ENCODE measurements around the gene CD79B. TPM values are rescaled to one million over a fixed set of nuclear protein-coding genes. Genes with fewer than 3 reads are reported as not detected.
A peak's percentile ranks its signal among the peaks of the same experiment; 100 is the strongest.
"Not testable (repeated sequence)": the region's sequence is repeated elsewhere in the genome, so short reads cannot be mapped to it uniquely, and the experiment has no call there.

Gene CD79B
- total RNA-seq, 2 experiments from 2014 or later, result 39.1 to 40.9 TPM

- Mint-ChIP-seq H3K27me3 (no peaks in the 10 kb centered on the region), H3K9me3 (no peaks in the 10 kb centered on the region), H3K4me3 (no peak within 1 kb of the TSS), H3K36me3 (no peaks in the 10 kb centered on the region), H3K4me1 (ENCODE audit: low read depth) (no peaks in the 10 kb centered on the region), H3K27ac (peak within 1 kb of the TSS; percentile 8)
- ChIA-PET POLR2A (no interaction called here), CTCF (interaction anchor here (0.6 to 2.1 kb wide), 10 partner anchors 21 to 409 kb away, joined by 3 to 6 read pairs (median 4); partner anchors contain the start of gene CSHL1)
- DNase-seq, result peak; percentile 75
- intact Hi-C loops (cut with micrococcal nuclease), result no loop called here
These were observed 50.1 kb downstream of the CD79B start, which contains the start of gene GH2 for GRCh38 chr17:63881935-63882601. TSS of gene GH2 (minus strand) at chr17:63881944. CDS start at chr17:63881801, 143 bp downstream.

- CTCF ChIA-PET, result interaction anchor here (0.6 to 2.1 kb wide), 5 partner anchors 21 to 303 kb away, joined by 3 to 6 read pairs (median 4); no protein-coding TSS in a partner anchor
- peak overlapping the region; percentile 8 for H3K27ac Mint-ChIP-seq
- H3K27me3 Mint-ChIP-seq; intact Hi-C loops (cut with micrococcal nuclease); DNase-seq; H3K4me1 Mint-ChIP-seq (ENCODE audit: low read depth); H3K36me3 Mint-ChIP-seq; H3K4me3 Mint-ChIP-seq; POLR2A ChIA-PET; H3K9me3 Mint-ChIP-seq: not testable (repeated sequence)
These were observed 50.8 kb downstream of the CD79B start for GRCh38 chr17:63881337-63881736.

- H3K4me1 Mint-ChIP-seq (ENCODE audit: low read depth), result no peaks in the 10 kb centered on the region
- H3K4me3 Mint-ChIP-seq, result no peak overlapping the region
- no peak overlapping the region for H3K27ac Mint-ChIP-seq
- no peaks in the 10 kb centered on the region for H3K36me3 Mint-ChIP-seq
- POLR2A ChIA-PET, result no interaction called here
- intact Hi-C loops (cut with micrococcal nuclease), result no loop called here
- DNase-seq, result no peak
- CTCF ChIA-PET, result interaction anchor here (2.1 kb wide), 1 partner anchor 253 kb away, joined by 6 read pairs; no protein-coding TSS in a partner anchor
- H3K27me3 Mint-ChIP-seq, result no peaks in the 10 kb centered on the region
- H3K9me3 Mint-ChIP-seq, result no peaks in the 10 kb centered on the region
These were observed 51.4 kb downstream of the CD79B start for GRCh38 chr17:63880706-63881105.

Other genes starting within 250 kb of the CD79B start
- gene LIMD2, start 232.2 kb downstream of the CD79B start, total RNA-seq, result 100 to 1,000 TPM; 146 to 150 TPM
- 10 to 100 TPM; 64.8 to 69.7 TPM for gene STRADA, start 190.5 kb downstream of the CD79B start, total RNA-seq
- 10 to 100 TPM; 57.6 to 60.5 TPM for gene CCDC47, start 158.7 kb downstream of the CD79B start, total RNA-seq
- 100 to 1,000 TPM; 103 to 106 TPM for gene DDX42, start 158.2 kb downstream of the CD79B start, total RNA-seq
- 100 to 1,000 TPM; 165 to 171 TPM for gene PSMC5, start 104.9 kb downstream of the CD79B start, total RNA-seq
- 10 to 100 TPM; 41.5 to 42.8 TPM for gene FTSJ3, start 104.7 kb downstream of the CD79B start, total RNA-seq
- 100 to 1,000 TPM; 109 to 111 TPM for gene SMARCD2, start 89.6 kb downstream of the CD79B start, total RNA-seq
- gene CSH2, start 58.7 kb downstream of the CD79B start, total RNA-seq, result not detected
- not detected for gene GH2, start 50.4 kb downstream of the CD79B start, total RNA-seq
- not detected for gene CSH1, start 35.8 kb downstream of the CD79B start, total RNA-seq
- not detected for gene CSHL1, start 21.1 kb downstream of the CD79B start, total RNA-seq
- under 1 TPM in 1 of 2 experiments, not detected in 1; 0.43 TPM for gene GH1, start 13.5 kb downstream of the CD79B start, total RNA-seq
- gene SCN4A, start 40.6 kb upstream of the CD79B start, total RNA-seq, result under 1 TPM; 0.33 to 0.75 TPM
- gene PRR29, start 66.0 kb upstream of the CD79B start, total RNA-seq, result 1 to 10 TPM; 2.0 to 3.4 TPM
- 10 to 100 TPM; 65.0 to 66.7 TPM for gene ICAM2, start 88.3 kb upstream of the CD79B start, total RNA-seq
- 10 to 100 TPM; 45.3 to 47.7 TPM for gene ERN1, start 197.8 kb upstream of the CD79B start, total RNA-seq